ENCODE results near the gene SMOC2.
"Not testable (repeated sequence)": the region's sequence is repeated elsewhere in the genome, so short reads cannot be mapped to it uniquely, and the experiment has no call there.

SMOC2 gene

DNA sequence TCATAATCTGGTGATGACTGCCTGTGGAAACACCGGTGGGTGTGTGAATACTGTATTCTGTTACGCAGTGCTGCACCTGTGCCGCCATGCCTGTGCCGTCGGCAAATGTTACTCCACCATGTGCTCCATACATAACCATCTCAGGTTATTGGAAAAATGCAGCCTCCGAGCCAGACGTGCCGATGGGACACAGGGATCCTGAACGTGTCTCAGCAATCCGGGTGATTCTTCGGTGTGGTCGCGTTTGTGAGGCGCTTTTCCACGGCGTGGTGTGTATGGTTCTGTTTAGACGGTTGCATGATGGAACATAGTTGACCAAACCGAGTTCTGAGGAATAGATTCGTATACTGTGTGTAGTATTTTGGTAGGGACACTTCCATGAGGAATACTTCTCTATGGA lies 130.3 kb downstream of the SMOC2 start:
- no peak for DNase-seq

DNA sequence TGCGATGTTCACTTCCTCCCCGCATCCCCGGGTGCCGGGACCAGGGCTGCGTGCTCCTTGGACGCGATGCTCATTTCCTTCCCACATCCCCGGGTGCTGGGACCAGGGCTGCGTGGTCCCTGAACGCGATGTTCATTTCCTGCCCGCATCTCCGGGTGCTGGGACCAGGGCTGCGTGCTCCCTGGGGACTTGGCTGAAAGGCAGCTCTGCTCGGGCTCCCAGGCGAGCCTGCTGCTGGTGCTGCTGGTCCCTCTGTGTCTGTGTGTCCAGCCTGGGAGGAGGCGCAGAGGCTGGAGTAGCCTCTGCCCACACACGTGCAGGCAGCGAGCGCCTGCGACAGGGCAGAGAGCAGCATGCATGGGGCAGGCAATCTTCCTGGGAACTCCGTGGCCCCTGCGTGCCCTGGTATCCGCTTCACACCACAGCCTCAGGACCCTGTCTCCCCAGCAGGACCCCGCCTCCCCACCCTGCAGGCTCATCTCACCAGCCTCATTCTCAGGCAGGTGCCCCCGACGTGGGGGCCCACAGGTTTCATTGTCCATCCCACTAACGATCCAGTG lies 132.4 kb downstream of the SMOC2 start:
- not testable (repeated sequence) for DNase-seq

DNA sequence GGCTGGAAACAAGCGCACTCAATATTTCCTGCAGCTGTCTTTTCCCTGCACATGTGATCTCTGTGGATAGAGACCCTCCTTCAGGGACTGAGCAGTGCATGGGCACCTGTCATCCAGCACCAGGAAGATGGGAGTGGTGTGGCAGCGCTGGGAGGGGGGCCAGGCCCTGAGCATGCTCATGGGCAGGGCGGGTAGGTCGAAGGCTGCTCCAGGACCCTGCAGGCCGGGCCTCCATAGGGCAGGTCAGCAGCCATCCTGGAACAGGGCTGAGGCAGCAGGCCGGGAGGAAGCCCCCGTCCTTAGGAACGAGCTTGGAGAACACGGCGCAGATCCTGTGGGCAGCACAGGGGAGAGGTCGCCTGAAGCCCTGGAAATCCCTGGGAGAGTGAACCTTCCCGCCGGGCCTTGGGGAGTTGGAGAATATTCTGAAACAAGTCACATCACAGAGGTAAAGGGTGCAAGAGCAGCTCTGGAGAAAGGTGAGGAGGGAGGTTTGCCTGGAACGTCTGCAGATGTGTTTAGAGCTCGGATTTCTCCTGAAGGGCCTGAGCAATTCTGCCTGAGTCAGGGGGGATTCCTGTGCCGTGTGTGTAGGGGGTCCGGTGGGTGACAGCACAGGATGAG lies 133.2 kb downstream of the SMOC2 start:
- no peak for DNase-seq

DNA sequence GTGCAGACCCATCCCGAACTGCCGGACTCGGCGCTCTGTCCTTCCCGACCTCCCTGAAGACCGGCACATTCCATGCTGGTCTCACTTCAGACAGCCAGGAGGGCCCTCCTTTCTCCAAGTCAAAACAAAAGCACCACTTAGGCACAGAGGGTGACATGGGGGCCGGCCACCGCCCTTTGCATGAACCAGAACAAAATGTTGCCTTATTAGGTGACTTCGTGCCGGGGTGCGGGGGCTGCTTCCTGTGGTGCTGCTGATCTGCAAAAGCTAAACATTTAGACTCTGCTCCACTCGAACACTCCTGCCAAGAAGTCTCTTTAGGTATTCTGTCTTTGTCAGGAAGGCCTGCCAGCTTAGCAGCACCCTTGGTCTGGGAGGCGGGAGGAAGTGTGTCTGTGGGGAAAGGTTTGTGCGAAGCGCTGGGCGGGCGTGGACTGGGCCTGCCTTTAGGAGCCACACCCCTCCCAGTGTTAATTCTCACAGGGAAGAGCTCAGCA lies 133.8 kb downstream of the SMOC2 start:
- DNase-seq = no peak

DNA sequence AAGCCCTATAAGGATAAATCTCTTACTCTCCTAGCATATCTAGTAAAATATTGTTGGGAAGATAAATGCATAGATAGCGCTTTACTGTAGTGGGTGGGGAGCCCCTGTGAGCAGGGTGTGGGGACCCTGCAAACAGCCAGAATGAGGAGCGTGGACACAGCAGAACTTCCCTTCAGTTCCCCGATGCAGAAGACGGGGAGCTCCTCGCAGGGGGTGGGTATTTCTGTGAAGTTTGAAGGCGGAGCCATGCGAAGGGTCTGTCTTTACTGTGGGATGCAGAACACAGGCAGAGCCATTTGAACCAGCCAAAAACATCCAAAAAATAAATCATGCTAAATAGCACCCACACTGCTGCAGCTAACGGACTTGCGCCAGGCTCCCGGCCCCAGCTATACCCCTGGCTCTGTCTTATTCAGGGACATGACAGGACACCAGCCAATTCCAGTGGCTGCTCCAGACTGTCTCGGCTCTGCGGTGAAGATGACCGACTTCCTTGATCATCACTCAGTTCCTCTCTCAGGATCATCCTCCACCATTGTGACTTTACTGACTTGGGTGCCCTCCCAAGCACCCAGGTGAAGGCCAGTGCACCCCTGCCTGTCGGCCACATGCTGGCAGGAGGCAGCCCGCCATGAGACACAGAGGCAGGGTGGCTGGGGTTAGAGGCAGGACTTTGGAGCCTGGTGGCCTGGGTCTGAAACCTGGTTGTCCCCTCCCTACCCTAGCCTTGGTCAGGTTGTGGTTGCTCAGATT lies 134.5 kb downstream of the SMOC2 start:
- no peak for DNase-seq

DNA sequence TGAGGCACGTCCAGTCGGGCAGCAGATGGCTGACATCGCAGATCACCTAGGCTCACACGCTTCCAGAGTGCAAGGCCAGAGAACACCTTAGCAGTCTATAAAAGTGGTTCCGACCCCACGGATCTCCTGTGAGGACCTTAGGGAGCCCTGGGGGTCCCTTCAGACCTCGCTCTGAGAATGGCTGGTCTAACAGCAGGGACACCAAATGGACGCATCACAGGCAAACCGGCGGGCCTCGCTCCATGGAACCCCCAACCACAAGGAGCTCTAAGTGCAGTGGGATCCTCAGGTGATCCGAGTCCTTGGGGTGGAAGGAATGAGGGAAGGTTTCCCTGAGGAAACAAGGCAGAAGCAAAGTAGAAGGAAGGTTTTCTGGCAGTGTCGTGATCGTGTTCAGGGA lies 135.4 kb downstream of the SMOC2 start:
- DNase-seq = no peak

DNA sequence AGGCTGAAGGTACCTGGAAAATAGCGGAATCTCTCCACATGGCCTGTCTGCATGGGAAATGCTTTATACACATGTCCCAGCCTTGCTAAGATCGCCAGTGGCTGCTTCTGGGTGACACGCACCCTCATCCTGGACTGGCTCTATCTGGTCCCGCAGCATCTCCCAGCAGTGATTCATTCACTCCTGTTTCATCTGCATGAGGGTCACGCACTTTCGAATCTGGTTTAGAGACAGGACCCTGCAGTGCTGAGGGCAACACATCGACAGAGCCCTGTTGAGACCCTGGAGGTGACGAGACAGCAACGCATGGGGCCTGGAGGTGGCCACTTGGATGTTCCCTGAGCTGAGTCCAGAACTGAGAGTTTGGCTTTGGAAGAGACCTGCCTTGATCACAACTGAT lies 136.5 kb downstream of the SMOC2 start:
- no peak for DNase-seq

DNA sequence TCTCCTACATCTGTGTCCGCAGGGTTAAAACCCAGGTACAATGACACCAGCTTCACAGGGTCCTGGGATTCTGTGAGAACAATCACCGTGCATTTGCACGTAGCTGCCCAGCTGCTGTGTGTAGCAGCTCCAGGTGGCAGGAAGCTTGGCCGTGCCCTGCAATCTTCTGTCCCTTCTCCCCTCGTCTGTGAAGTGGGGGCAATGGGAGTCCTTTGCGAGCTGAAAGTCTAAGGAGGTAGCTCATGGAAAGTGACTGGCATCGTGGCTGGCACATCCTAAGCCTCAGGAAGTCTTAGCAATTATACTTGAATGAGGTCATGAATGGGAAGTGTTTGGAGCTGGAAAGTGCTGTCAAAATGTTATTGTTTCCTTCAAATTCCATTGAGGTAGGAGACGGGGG lies 137.1 kb downstream of the SMOC2 start:
- no peak for DNase-seq

DNA sequence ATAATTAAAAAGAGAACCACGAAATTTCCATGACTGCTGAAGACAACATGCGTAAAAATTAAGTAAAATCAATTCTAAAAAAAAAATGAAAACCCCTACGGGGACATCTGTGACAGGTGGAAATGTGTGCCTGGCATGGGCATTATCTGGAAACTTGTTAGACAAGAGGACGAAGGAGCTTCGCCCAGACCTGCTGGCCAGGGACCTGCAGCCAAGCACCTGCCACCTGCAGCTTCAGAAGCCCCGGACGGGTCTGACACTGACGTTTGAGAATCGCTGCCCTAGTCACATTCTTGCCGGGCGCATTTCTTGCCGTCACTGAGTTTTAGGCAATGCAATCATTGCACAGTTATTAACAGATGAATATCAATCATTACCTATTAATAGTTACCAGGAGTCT lies 140.3 kb downstream of the SMOC2 start:
- DNase-seq = no peak

DNA sequence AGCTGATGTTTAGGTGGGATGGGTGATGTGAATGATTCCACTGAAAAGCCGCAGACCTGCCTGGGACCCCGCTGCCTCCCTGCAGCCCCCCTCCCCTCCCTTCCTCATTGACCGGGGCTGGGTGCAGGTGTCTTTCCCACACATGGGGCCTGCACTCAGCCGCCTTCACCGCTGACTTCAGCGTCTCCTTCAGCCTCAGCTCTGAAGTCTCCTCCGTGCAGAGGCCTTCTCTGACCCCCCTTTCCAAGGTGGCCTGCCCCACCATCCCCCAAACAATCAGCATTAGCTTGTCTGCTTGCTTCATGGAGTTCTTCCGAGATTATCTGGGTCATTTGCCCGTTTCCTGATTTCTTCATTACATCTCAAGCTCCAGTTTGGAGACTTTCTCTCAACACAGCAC lies 140.7 kb downstream of the SMOC2 start:
- DNase-seq = no peak

DNA sequence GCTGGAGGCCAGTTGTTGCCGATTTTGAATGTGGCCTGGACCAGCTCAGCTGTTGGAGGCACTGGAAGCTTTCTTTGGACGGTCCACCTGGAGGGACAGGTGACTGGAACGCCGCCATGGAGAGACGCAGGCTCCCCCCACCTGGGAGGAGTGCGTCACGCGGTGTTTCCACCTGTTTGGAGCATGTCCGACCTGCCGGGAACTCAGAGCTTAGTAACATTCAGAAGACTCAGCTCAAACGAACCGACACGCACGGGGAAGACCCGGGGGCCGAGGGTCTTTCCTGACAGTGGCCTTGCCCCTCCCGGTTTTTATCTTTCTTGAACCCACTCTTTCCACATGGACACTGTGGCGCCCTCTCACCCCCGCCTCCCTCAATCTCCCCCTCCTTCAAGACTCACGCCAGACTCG lies 141.6 kb downstream of the SMOC2 start:
- DNase-seq = no peak

DNA sequence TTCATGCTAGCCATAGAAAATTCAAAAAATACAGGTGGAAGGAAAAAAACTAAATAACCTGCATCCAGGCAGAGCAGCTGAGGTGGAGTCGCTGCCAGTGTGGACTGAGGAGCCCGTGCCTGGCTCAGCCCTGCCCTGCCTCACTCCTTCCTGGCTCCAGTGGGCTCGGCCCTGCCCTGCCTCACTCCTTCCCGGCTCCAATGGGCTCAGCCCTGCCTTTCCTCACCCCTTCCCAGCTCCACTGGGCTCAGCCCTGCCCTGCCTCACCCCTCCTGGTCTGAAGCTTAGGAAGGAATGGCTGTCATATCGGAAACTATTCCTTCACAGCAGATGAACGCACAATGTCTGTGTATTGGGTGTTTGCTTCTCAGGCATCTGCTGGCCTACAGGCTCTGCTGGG lies 142.1 kb downstream of the SMOC2 start:
- DNase-seq = no peak

DNA sequence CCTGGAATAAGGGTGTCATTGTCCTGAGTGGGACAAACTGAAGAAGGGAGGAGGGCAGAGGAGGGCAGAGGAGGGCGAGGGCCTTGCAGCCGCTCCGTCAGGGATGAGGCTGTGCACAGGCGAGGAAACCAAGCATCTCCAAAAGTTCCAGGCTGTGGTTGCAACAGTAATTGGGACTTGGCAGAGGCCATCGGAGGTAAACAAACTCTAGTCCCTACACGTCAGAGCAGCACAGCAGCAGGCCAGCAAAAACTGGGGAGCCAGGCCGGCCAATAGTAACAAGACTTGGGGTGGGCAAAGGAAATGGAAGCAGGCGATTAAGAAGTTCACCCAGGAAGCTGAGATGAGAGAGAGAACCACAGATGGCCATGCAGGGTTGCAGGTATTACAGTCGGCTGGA lies 142.8 kb downstream of the SMOC2 start:
- no peak for DNase-seq

DNA sequence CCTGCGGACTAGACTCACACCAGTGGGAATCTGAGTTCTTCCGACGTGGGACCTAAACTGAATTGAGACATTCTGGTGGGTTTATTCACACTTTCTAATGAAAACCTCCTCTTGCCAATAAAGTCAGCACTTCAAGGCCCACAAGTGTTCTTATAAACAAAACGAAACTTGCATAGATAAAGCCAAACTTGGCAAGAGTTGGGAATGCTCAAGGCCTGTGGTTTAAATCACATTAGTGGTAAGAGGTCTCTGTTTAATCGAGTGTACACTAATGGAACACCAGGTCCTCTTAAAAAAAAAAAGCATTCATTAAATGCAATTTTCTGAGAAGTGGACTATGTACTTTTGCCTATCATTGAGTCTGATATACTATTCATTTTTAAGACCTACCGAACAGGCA lies 143.3 kb downstream of the SMOC2 start:
- DNase-seq = no peak

DNA sequence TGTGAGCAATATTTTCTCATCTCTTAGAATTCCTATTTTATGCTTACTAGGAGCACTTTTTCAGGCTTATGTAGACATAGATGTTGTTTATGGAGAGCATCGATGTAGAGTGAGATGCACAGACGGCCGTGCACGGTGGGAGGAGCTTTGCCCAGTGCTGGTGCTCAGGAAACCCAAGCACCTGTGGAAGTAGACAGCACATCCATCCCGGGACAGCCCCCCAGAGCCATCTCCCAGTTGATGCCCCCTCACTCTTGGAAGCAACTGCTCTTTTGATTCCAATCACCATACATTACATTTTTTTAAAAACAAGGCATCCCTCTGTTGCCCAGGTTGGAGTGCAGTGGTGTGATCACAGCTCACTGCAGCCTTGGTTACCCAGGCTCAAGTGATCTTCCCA lies 143.7 kb downstream of the SMOC2 start:
- DNase-seq = no peak

DNA sequence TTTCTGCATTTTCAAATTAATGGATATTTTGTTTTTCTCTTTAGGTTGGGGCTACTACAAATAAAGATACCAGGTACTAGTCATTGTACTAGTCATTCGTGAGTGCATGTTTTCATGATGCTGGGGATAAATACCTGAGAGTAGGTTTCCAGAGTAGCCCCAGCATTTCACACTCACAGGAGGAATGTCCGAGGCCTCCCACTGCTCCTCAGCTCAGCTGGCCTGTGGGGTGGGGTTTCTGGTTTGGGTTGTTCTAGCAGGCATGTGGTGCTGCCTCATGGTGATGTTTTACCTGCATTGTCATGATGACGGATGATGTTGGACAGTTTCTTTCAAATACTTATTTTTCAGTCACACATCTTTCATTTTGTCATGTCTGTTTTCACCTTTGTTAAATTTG lies 144.5 kb downstream of the SMOC2 start:
- no peak for DNase-seq

DNA sequence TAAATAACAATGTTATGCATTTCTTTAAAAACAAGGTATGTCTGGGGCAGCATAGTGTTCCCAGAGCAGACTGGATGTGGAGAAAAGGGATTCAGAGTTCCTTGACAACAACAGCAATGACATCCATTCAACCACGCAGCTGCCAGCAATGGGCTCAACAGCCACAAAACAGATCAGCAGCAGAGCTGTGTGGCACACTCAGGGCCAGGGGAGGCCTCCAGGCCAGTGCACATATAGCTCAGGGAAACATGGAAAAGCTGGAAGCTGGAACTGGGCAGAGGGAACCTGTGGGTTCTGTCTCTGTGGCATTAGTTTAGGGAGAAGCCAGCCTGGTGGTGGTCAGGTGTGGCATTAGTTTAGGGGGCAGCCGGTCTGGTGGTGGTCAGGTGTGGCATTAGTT lies 148.3 kb downstream of the SMOC2 start:
- DNase-seq = no peak

DNA sequence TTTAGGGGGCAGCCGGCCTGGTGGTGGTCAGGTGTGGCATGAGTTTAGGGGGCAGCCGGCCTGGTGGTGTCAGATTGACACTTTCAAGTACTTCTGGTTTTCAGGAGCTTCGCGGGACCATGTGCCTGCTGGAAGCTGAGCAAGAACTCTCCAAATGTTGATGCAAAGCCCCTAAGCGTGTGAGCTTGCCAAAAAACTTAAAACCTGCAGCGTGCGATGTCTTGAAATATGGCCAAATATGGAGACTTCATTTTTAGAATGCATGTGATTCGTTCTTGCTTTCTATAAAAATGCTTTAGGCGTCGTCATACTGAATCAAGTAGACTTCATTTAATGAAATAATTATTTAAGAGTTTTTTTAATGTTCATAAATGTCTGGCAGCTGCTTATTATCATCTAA lies 149.4 kb downstream of the SMOC2 start:
- no peak for DNase-seq

DNA sequence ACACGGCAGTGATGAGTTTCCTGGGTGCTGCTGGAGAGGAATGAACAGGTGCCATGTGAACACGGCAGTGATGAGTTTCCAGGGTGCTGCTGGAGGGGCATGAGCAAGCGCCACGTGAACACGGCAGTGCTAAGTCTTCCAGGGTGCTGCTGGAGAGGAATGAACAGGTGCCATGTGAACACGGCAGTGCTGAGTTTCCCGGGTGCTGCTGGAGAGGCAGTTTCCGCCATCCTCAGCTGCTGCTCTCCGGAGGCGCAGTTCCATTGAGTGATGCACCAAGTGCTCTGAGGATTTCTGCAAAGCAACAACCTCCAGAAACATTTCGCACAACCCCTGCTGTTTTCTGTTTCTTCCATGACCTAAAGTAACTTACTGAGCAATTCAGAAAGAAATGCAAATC lies 155.4 kb downstream of the SMOC2 start:
- no peak for DNase-seq

DNA sequence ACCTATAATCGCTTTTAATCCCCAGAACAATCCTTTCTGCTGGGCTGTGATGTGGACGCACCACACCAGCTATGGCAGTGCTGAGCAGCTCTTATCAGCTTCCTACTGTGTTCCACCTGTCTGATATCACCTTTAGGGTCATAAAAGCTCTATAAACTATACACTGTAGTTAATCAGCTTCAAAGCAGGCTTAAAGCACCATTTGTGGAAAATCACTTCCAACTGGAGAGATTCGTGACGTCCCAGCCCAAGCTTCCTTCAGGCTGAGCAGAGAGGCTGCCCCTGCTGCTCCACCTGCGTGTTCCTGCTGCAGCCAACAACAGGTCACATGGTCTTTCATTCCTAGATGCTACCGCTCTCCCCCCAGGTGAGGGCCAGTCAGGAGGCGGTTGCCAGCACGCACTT lies 156.5 kb downstream of the SMOC2 start:
- no peak for DNase-seq

DNA sequence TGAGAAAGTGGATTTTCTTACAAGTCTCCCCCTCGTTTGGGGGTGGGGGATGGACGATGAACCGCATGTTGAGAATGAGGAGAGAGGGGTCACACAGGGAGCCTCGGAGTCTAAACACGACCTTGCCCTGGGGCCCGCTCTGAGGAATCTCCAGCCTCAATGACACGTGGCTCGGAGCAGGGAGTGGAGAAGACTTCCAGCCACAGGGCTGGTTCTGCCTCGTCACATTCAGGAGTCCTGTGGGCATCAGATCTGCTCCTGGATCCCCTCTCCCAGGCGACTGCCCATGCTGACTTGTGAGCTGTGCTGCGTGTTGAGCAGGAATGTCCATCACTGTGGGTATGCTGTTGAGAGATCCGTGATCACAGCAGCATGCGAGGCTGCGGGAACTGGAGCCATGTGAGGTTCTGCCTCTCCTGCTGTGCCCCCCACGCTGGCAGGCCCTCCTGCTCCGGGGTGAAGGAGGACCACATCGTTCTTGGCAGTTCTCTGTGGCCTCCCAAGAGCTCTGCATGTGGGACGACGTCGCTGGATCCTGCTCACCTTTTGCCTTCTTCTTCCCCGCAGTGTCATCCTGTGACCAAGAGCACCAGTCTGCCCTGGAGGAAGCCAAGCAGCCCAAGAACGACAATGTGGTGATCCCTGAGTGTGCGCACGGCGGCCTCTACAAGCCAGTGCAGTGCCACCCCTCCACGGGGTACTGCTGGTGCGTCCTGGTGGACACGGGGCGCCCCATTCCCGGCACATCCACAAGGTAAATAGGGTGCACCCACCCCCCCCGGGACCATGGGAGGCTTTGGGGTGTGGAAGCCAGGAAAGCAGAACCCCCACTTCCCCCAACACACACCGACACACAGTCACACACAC lies 157.5 kb downstream of the SMOC2 start:
- DNase-seq = no peak

DNA sequence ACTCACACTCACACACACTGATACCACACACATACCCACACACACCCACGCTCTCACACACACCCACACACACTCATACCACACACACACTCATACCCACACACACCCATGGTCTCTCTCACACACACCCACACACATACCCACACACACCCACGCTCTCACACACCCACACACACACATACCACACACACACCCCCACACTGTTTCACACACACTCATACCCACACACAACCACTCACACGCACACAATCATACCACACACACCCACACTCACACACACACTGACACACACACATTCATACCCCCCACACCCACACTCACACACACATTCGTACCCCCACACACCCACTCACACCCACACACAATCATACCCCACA lies 158.1 kb downstream of the SMOC2 start:
- no peak for DNase-seq
